Endothelial cell of umbilical vein (primary cell): ENCODE results near the gene LDLRAD4. TPM values are rescaled to one million over a fixed set of nuclear protein-coding genes. Genes with fewer than 3 reads are reported as not detected.

ENCODE experiments used
- BruUV-seq: library from RNA; stranded (reverse); fragments of 400-500 nt; replicated peaks from 2 replicates; lab custom pipeline; 2021; lab: Mats Ljungman, UMichigan
- CTCF ChIA-PET: fragments of 300-600, 350-600 bp; sonication (Branson Sonifier 250); formaldehyde crosslinking; loops from one replicate; lab custom pipeline; 2021; ENCODE audit warnings: antibody characterized with exemption, inconsistent platforms; lab: Charles Lee
- POLR2A ChIA-PET: fragments of 300-600, 350-600 bp; sonication (Branson Sonifier 250); formaldehyde crosslinking; loops from one replicate; lab custom pipeline; 2021; ENCODE audit warnings: antibody characterized with exemption, inconsistent platforms; lab: Charles Lee
- DNase-seq: peaks from one replicate; pipeline ENCODE4 v3.0.0-alpha.2; 2011; ENCODE audit warnings: low read depth, low spot score
- FAIRE-seq: peaks from 2 replicates; lab custom pipeline; 2011; peaks lifted over from hg19 to GRCh38; lab: Jason Lieb, UNC
- H2AFZ ChIP-seq: 2 replicates; pipeline ENCODE4 v1.6.0; 2012; ENCODE audit warnings: low read depth, low read length, control low read depth, inconsistent platforms
- H3K27ac ChIP-seq: 2 replicates; pipeline ENCODE4 v1.5.1; 2011; ENCODE audit warnings: low read depth, mild to moderate bottlenecking, control low read depth, low read length, moderate library complexity; ENCODE audit not compliant: insufficient read depth
- H3K27me3 ChIP-seq, 2 experiments: 2 replicates each; pipeline versions ENCODE4 v1.6.0 to v1.6.1; 2011; ENCODE audit warnings: low read length in 2 of 2, mixed read lengths in 1 of 2; ENCODE audit not compliant: control insufficient read depth in 2 of 2, insufficient read depth in 2 of 2
- H3K36me3 ChIP-seq, 2 experiments: 2 replicates in 1 of 2; 3 replicates in 1 of 2; pipeline ENCODE4 v1.5.1; 2011; ENCODE audit warnings: low read length in 2 of 2, mild to moderate bottlenecking in 1 of 2, moderate library complexity in 1 of 2; ENCODE audit not compliant: control insufficient read depth in 2 of 2, insufficient read depth in 2 of 2; ENCODE audit errors: extremely low read depth in 1 of 2
- H3K4me1 ChIP-seq: 3 replicates; pipeline ENCODE4 v1.5.1; 2011; ENCODE audit warnings: mild to moderate bottlenecking, low read length; ENCODE audit not compliant: control insufficient read depth, insufficient read depth; ENCODE audit errors: extremely low read depth
- H3K4me2 ChIP-seq: 2 replicates; pipeline ENCODE4 v1.6.1; 2011; ENCODE audit warnings: low read length, control low read depth, mixed read lengths; ENCODE audit not compliant: insufficient read depth
- H3K4me3 ChIP-seq, 3 experiments: fragments of 200-600 bp in 1 of 3; sonication (generic), shearing (Covaris generic) in 1 of 3; replicated peaks in 1 of 3; 2 replicates each; pipeline ENCODE4 v1.5.1; 2011 to 2016; ENCODE audit warnings: control low read depth in 3 of 3, low read length in 3 of 3, mild to moderate bottlenecking in 2 of 3, inconsistent platforms in 1 of 3, low read depth in 1 of 3, moderate library complexity in 1 of 3; ENCODE audit not compliant: insufficient read depth in 1 of 3
- H3K79me2 ChIP-seq: 2 replicates; pipeline ENCODE4 v1.6.0; 2012; ENCODE audit warnings: low read length, inconsistent platforms; ENCODE audit not compliant: control insufficient read depth, insufficient read depth
- H3K9ac ChIP-seq: replicated peaks from 2 replicates; pipeline ENCODE3; 2011; ENCODE audit warnings: low read length, control low read depth; ENCODE audit not compliant: insufficient read depth; ENCODE audit errors: extremely low read depth
- H3K9me1 ChIP-seq: replicated peaks from 3 replicates; pipeline ENCODE4 v1.6.0; 2011; ENCODE audit warnings: mild to moderate bottlenecking, low read length; ENCODE audit not compliant: control insufficient read depth, insufficient read depth; ENCODE audit errors: extremely low read depth
- H3K9me3 ChIP-seq: replicated peaks from 2 replicates; pipeline ENCODE4 v1.5.1; 2012; ENCODE audit warnings: low read length, inconsistent platforms; ENCODE audit not compliant: control insufficient read depth, insufficient read depth
- H4K20me1 ChIP-seq: replicated peaks from 2 replicates; pipeline ENCODE3; 2011; ENCODE audit warnings: mild to moderate bottlenecking, low read length; ENCODE audit not compliant: control insufficient read depth, insufficient read depth; ENCODE audit errors: extremely low read depth
- CTCF ChIP-seq, 2 donors: IDR thresholded peaks; 1 replicate in 1 of 2; 2 replicates in 1 of 2; pipeline ENCODE4 v1.5.1; 2011; ENCODE audit warnings: low read length in 2 of 2, mild to moderate bottlenecking in 2 of 2, moderate library complexity in 2 of 2, control low read depth in 1 of 2, inconsistent platforms in 1 of 2, low read depth in 1 of 2; ENCODE audit not compliant: insufficient read depth in 1 of 2; ENCODE audit errors: extremely low read depth in 1 of 2
- FOS ChIP-seq: IDR thresholded peaks from 2 replicates; pipeline ENCODE4 v1.6.1; 2011; ENCODE audit warnings: mild to moderate bottlenecking, low read length, moderate library complexity, borderline replicate concordance; ENCODE audit not compliant: insufficient read depth
- MAX ChIP-seq: IDR thresholded peaks from 2 replicates; pipeline ENCODE4 v1.6.1; 2011; ENCODE audit not compliant: insufficient read depth, insufficient read length
- POLR2AphosphoS5 ChIP-seq: IDR thresholded peaks from 2 replicates; pipeline ENCODE4 v1.6.1; 2012; ENCODE audit warnings: low read depth, mild to moderate bottlenecking, control low read depth, low read length, moderate library complexity; ENCODE audit not compliant: insufficient read depth
- dilution Hi-C: fragments of 300-500 bp; cut with MboI; formaldehyde crosslinking; loops from one replicate; pipeline ENCODE4 v1.15.0; 2019; ENCODE audit warnings: low sequenced_read_pairs; ENCODE audit not compliant: extremely low pct_ligation_motif_present
- intact Hi-C: fragments of 100-400 bp; cut with micrococcal nuclease; formaldehyde crosslinking; loops from one replicate; pipeline ENCODE4 v1.10.0; 2022
- polyA plus RNA-seq, 4 experiments: library from polyadenylated mRNA; depleted of rRNA in 3 of 4; stranded (reverse) in 3 of 4; unstranded in 1 of 4; fragments of >200 nt; gene quantifications; 2 replicates each; pipeline versions ENCODE4 v1.2.1 to v1.2.3, GENCODE V29; 2011 to 2012; ENCODE audit warnings: missing spikeins in 1 of 4
- total RNA-seq: library from RNA; stranded (reverse); gene quantifications from 2 replicates; pipeline ENCODE4 v1.2.3, GENCODE V29; 2021

The LDLRAD4 gene
- total and polyA plus RNA-seq, 2 donors (not counting 3 experiments of a cell fraction or from before 2014, with no cell fraction given), result 5.2 to 6.5 TPM

GRCh38 chr18:13223311-13224143 is 5.0 kb downstream of the LDLRAD4 start:
- Histone ChIP-seq H2AFZ (no peak overlapping the region), H4K20me1 (no peaks in the 10 kb centered on the region), H3K4me3 (no peak overlapping the region), H3K9me3 (no peaks in the 10 kb centered on the region), H3K27me3 (peaks cover 48 to 49% of the 10 kb centered on the region in 2 experiments), H3K27ac (no peak overlapping the region), H3K36me3 (no peaks in the 10 kb centered on the region), H3K9me1 (no peaks in the 10 kb centered on the region), H3K79me2 (no peaks in the 10 kb centered on the region), H3K4me1 (no peaks in the 10 kb centered on the region), H3K9ac (no peak overlapping the region), H3K4me2 (no peak overlapping the region)
- CTCF ChIA-PET, result interaction anchor here (1.3 kb wide), 1 partner anchor 45 kb away, joined by 3 read pairs; no protein-coding TSS in a partner anchor
- TF ChIP-seq FOS, result no peak
- no peak for TF ChIP-seq CTCF (IDR thresholded peaks at IDR 0.05; ENCODE audit: extremely low read depth in 1 of 2, insufficient read depth in 1 of 2, low read depth in 1 of 2, low read length in 2 of 2)
- no peak for TF ChIP-seq POLR2AphosphoS5
- no peak for TF ChIP-seq MAX
- no peak for DNase-seq
- intact Hi-C loops (no loop called here), dilution Hi-C loops (no loop called here)
- FAIRE-seq, result no peak
- BruUV-seq, result no TSS peak
- POLR2A ChIA-PET, result no interaction called here
